Calu3 (cell line): ENCODE data around the gene CDR2. TPM values are rescaled to one million over a fixed set of nuclear protein-coding genes. Genes with fewer than 3 reads are reported as not detected.
"Not testable (repeated sequence)": the region's sequence is repeated elsewhere in the genome, so short reads cannot be mapped to it uniquely, and the experiment has no call there.

Experiments used
- BruUV-seq: library from RNA; stranded (reverse); fragments of 400-500 nt; replicated peaks from 2 replicates; lab custom pipeline; 2021; lab: Mats Ljungman, UMichigan
- CTCF ChIA-PET: fragments of 300-600 bp; sonication (Branson Sonifier 250); formaldehyde crosslinking; loops from one replicate; lab custom pipeline; 2022; ENCODE audit warnings: antibody characterized with exemption; lab: Charles Lee
- DNase-seq: peaks from one replicate; pipeline ENCODE4 v3.0.0; 2022
- H3K27ac Mint-ChIP-seq: one replicate; pipeline ENCODE4 v1.8.0; 2022; ENCODE audit warnings: mixed read lengths; ENCODE audit not compliant: unreplicated experiment
- H3K27me3 Mint-ChIP-seq: one replicate; pipeline ENCODE4 v1.8.0; 2022; ENCODE audit warnings: mixed read lengths; ENCODE audit not compliant: unreplicated experiment
- H3K36me3 Mint-ChIP-seq: one replicate; pipeline ENCODE4 v1.8.0; 2022; ENCODE audit warnings: mild to moderate bottlenecking, moderate library complexity, mixed read lengths; ENCODE audit not compliant: insufficient read depth, unreplicated experiment
- H3K4me1 Mint-ChIP-seq: one replicate; pipeline ENCODE4 v1.8.0; 2022; ENCODE audit warnings: mild to moderate bottlenecking, low read depth, mixed read lengths; ENCODE audit not compliant: unreplicated experiment
- H3K4me3 Mint-ChIP-seq: one replicate; pipeline ENCODE4 v1.8.0; 2022; ENCODE audit warnings: mild to moderate bottlenecking, low read depth, moderate library complexity, mixed read lengths; ENCODE audit not compliant: unreplicated experiment
- H3K9me3 Mint-ChIP-seq: one replicate; pipeline ENCODE4 v1.8.0; 2022; ENCODE audit warnings: low read depth, mixed read lengths; ENCODE audit not compliant: unreplicated experiment
- intact Hi-C: fragments of 100-400 bp; cut with micrococcal nuclease; formaldehyde crosslinking; loops from one replicate; pipeline ENCODE4 v1.10.0; 2022; ENCODE audit not compliant: unreplicated experiment
- total RNA-seq: library from RNA; stranded (reverse); gene quantifications from 2 replicates; pipeline ENCODE4 v1.2.3, GENCODE V29; 2022
- TF ChIP-seq, protein P1 (sequence below): fragments of 200-600 bp; IDR thresholded peaks from one replicate; pipeline ENCODE4 v1.8.0; 2022; ENCODE audit warnings: antibody characterized with exemption; ENCODE audit not compliant: unreplicated experiment

The CDR2 gene
- total RNA-seq, 1 experiment from 2014 or later = 78.9 TPM

- peaks cover 57% of the 10 kb centered on the region for H3K4me1 Mint-ChIP-seq
- CTCF ChIA-PET = interaction anchor here (1.1 kb wide), 1 partner anchor 28 kb away, joined by 8 read pairs; no protein-coding TSS in a partner anchor
- no TSS peak for BruUV-seq
- no peaks in the 10 kb centered on the region for H3K9me3 Mint-ChIP-seq
- no peaks in the 10 kb centered on the region for H3K27me3 Mint-ChIP-seq
- peaks cover 67% of the 10 kb centered on the region for H3K36me3 Mint-ChIP-seq
- H3K27ac Mint-ChIP-seq = peak overlapping the region; percentile 72
- TF ChIP-seq, protein P1, sequence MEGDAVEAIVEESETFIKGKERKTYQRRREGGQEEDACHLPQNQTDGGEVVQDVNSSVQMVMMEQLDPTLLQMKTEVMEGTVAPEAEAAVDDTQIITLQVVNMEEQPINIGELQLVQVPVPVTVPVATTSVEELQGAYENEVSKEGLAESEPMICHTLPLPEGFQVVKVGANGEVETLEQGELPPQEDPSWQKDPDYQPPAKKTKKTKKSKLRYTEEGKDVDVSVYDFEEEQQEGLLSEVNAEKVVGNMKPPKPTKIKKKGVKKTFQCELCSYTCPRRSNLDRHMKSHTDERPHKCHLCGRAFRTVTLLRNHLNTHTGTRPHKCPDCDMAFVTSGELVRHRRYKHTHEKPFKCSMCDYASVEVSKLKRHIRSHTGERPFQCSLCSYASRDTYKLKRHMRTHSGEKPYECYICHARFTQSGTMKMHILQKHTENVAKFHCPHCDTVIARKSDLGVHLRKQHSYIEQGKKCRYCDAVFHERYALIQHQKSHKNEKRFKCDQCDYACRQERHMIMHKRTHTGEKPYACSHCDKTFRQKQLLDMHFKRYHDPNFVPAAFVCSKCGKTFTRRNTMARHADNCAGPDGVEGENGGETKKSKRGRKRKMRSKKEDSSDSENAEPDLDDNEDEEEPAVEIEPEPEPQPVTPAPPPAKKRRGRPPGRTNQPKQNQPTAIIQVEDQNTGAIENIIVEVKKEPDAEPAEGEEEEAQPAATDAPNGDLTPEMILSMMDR = no peak
- intact Hi-C loops = loop anchor here (2.0 kb wide), 2 partner anchors 15 to 33 kb away; no protein-coding TSS in a partner anchor
- no peak for DNase-seq
- H3K4me3 Mint-ChIP-seq = peak overlapping the region; percentile 54
Measured at GRCh38 chr16:22369221-22369811, 5.1 kb downstream of the CDR2 start.

GRCh38 chr16:22368200-22368826 is 6.1 kb downstream of the CDR2 start:
- H3K4me1 Mint-ChIP-seq = peaks cover 57% of the 10 kb centered on the region
- DNase-seq, BruUV-seq, H3K9me3 Mint-ChIP-seq, H3K27me3 Mint-ChIP-seq: not testable (repeated sequence)
- peaks cover 67% of the 10 kb centered on the region for H3K36me3 Mint-ChIP-seq
- peak overlapping the region; percentile 54 for H3K4me3 Mint-ChIP-seq
- CTCF ChIA-PET = interaction anchor here (0.5 to 1.2 kb wide), 4 partner anchors 9 to 53 kb away, joined by 3 to 6 read pairs (median 4); no protein-coding TSS in a partner anchor
- peak overlapping the region; percentile 72 for H3K27ac Mint-ChIP-seq
- intact Hi-C loops = loop anchor here (2.0 kb wide), 2 partner anchors 14 to 34 kb away; no protein-coding TSS in a partner anchor

- H3K27ac Mint-ChIP-seq = peak overlapping the region; percentile 10
- H3K4me3 Mint-ChIP-seq = no peak overlapping the region
- CTCF ChIA-PET = interaction anchor here (0.6 kb wide), 1 partner anchor 56 kb away, joined by 8 read pairs; no protein-coding TSS in a partner anchor
- TF ChIP-seq, protein P1 = no peak
- H3K27me3 Mint-ChIP-seq = no peaks in the 10 kb centered on the region
- BruUV-seq = no TSS peak
- intact Hi-C loops = no loop called here
- H3K9me3 Mint-ChIP-seq = no peaks in the 10 kb centered on the region
- peaks cover 57% of the 10 kb centered on the region for H3K4me1 Mint-ChIP-seq
- H3K36me3 Mint-ChIP-seq = peaks cover 65% of the 10 kb centered on the region
- DNase-seq = no peak
Measured at GRCh38 chr16:22366889-22367288, 7.5 kb downstream of the CDR2 start.

DNA sequence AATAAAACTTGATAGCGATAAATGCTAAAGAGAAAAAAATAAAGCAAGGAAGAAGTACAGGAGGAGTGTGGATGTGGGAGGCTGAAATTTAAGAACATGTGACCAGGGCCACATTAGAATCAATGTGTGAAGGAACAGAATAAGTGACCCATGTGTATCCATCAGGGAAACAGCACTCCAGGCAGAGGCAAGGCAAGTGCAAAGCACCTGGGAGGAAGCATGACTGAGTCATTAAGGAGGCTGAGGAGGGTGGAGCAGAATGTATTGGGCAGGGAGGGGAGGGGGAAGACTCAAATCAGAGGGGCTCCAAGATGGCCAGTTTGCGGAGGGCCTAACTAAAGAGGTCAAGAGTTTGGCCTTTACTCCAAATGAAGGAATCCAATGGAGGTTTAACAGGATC is 8.0 kb downstream of the CDR2 start:
- no TSS peak for BruUV-seq
- H3K27me3 Mint-ChIP-seq = no peaks in the 10 kb centered on the region
- TF ChIP-seq, protein P1 = no peak
- DNase-seq = no peak
- H3K4me3 Mint-ChIP-seq = peak overlapping the region; percentile 6
- intact Hi-C loops = no loop called here
- H3K4me1 Mint-ChIP-seq = peaks cover 55% of the 10 kb centered on the region
- no peaks in the 10 kb centered on the region for H3K9me3 Mint-ChIP-seq
- CTCF ChIA-PET = no interaction called here
- H3K27ac Mint-ChIP-seq = peak overlapping the region; percentile 10
- peaks cover 61% of the 10 kb centered on the region for H3K36me3 Mint-ChIP-seq

GRCh38 chr16:22364241-22364640 is 10.2 kb downstream of the CDR2 start:
- intact Hi-C loops = no loop called here
- DNase-seq = no peak
- CTCF ChIA-PET = no interaction called here
- peaks cover 43% of the 10 kb centered on the region for H3K4me1 Mint-ChIP-seq
- no peaks in the 10 kb centered on the region for H3K9me3 Mint-ChIP-seq
- no peak overlapping the region for H3K27ac Mint-ChIP-seq
- BruUV-seq = no TSS peak
- peaks cover 62% of the 10 kb centered on the region for H3K36me3 Mint-ChIP-seq
- TF ChIP-seq, protein P1 = no peak
- H3K27me3 Mint-ChIP-seq = no peaks in the 10 kb centered on the region
- H3K4me3 Mint-ChIP-seq = no peak overlapping the region
